GM18858 (cell line): ENCODE measurements around the gene CMTM6.
A peak's percentile ranks its signal among the peaks of the same experiment; 100 is the strongest.
"Not testable (repeated sequence)": the region's sequence is repeated elsewhere in the genome, so short reads cannot be mapped to it uniquely, and the experiment has no call there.

Source experiments
- ATAC-seq: cut with Tn5 transposase; IDR thresholded peaks from one replicate; pipeline ENCODE4 v1.9.1; 2021; ENCODE audit not compliant: unreplicated experiment

CMTM6 gene

DNA sequence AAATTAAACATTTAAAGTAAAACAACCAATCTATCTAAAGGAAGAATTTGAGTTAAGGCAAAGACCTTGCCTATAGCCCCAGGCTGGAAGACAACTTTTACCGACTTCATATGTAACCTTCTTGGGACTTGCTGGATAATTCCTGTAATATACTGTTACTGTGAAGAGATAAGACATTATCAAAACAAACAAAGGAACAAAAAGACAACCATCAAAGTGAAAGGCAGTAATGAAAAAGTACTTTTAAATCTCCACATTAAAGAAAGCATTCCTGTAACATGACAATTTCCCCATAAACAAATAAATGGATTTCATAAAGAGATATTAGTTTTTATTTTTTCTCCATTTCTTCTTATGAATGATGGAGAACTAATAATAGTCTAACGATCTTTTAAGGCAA is 2.4 kb downstream of the CMTM6 start:
- ATAC-seq = no peak

GRCh38 chr3:32499585-32499984 is 3.1 kb downstream of the CMTM6 start:
- no peak for ATAC-seq

GRCh38 chr3:32498992-32499391 is 3.7 kb downstream of the CMTM6 start:
- ATAC-seq = no peak

- ATAC-seq = no peak
These were observed 4.4 kb downstream of the CMTM6 start for GRCh38 chr3:32498252-32498651.

- no peak for ATAC-seq
These were observed 7.0 kb downstream of the CMTM6 start for GRCh38 chr3:32495609-32496008.

DNA sequence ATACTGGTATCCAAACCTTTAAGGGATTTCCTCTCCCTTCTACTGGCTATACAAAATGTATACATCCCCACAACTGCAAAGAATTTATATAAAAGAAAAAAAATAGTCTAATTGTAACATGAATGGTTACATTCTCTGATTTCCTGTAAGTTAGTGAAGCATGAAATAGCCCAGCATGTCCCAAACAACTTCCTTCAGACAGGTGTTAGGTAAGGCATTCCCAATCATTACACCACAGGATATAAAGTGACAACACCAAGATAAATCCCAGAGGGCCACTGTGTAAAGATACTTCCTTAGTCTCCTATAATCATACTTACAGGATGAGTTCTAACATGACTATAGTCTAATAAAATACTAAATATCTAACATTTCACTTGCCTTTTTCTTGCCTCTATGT is 7.6 kb downstream of the CMTM6 start:
- no peak for ATAC-seq

DNA sequence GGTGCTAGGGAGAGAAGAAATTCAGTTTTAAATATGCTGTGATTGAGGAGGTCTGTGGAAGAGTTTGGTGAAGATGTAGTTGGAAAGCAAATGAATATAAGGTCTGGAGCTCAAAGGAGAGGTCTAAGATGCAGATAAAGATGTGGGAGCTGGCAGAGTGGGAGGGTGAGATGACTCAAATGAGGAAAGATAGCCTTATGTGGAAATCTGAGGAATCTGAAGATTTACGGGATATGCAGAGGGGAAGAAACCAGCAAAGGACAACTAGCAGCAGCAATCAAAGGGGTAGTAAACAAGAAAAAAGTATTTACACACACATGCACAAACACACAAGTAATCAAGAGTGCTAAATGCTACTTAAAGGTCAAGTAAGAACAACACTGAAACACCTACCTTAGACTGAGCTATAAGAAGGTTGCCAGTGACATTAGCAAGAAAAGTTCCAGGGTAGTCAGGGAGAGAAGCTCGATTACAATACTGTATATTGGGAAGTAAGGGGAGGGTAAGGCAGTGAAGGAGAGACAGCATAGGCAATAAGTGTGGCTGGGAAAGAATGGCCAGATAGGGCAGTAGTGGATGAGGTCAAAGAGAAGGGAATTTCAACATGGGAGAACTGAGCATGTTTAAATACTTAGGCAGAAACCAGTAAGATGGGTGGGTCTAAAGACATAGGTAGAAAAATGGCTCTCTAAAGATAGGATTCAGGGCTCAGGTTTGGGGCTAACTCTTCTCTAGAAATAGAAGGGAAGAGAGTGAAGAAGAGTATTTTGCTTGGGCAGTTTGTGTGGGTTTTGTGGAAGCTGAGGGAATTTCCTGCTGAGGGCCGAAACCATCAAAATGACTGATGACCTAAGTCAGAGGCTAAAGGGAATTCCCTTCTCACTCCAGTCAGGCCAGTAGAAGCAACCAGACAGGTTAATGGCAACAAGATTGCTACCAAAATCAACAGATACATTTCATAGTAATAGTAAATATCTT is 8.9 kb downstream of the CMTM6 start:
- ATAC-seq = peak; percentile 69

- ATAC-seq = no peak
These were observed 9.8 kb downstream of the CMTM6 start for GRCh38 chr3:32492684-32493436.

GRCh38 chr3:32488474-32489008 is 14.1 kb downstream of the CMTM6 start:
- ATAC-seq = no peak

DNA sequence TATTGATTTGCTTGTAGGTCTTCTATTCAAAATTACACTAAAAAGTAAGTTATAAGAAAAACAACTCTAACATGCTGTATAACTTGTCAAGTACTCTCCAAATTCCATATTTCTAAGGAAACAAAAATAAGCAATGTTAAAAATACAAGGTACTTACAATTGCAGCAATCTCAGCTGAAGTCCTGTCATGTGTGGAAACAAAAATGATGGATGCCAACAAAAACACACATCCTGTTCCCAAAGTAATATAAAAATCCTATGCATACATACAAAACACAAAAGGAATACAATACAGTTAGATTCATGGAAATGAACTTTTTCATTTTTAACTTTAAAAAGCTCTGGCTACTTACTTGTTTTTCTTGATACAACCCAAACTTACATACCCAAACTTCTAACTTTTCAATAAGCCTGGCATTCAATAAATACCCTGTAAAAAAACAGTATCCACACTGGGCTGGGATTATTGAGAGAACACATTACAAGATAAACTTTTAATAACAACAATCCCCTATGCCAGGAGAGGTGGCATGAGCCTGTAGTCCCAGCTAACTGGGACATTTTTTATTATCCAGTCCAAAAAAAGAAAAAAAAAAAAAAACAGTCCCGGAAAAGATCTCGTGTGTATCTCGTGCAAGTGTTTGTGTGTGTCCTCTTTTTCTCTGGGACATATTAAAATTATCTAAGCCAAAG is 14.7 kb downstream of the CMTM6 start:
- ATAC-seq = no peak

DNA sequence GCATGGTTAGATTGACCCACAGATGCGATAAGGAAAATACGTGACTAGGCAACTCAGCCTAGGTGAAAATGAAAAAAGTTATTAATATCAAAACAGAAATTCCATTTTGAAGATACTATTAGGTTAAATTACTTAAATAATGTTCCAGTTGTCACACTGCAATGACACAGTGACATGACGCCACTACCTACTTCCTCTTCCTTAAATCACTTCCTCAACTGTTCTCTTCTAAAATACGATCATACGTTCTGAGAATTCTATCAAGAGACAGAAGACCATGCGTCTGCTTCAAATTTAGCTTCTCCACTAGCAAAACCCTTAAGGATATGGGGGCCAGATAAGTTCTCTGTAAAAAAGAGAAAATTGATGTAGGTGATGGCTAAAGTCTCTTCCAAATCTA is 18.2 kb downstream of the CMTM6 start:
- ATAC-seq = no peak

DNA sequence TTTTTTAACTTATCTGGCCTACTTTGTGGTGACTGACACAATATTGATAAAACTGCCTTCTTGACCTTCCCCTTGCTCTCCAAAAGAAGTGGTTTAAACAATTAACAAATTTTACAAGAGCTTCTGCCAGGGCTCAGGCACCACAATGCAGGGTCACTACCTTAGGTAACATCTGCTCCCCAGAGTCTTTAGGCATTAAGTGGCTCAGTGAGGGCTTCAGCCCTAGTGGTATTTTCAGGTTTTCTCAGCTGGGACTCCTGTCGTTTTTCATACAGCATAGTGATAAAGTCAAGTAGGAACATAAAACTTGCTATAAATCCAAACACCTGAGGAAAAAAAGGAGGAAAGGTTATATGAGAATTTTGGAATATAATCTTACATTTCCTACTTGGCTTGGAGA is 18.9 kb downstream of the CMTM6 start:
- no peak for ATAC-seq

DNA sequence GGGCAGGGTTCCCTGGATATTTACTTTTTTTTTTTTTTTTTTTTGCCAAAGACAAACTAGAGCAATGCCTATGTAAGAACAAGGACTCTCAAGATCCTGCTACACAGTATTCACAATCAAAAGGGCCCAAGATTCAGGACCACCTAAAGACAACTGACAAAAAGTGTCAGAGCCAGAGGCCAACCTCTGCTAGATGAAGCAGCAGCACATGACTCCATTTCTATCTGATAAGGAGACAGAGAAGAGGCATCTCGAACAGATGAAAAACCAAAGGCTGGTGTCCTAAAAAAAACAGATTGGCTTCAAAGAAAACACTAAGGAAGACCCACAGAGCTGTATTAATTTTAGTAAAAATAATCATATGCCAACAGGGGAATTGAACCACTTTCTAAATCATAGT is 20.0 kb downstream of the CMTM6 start:
- ATAC-seq = no peak

DNA sequence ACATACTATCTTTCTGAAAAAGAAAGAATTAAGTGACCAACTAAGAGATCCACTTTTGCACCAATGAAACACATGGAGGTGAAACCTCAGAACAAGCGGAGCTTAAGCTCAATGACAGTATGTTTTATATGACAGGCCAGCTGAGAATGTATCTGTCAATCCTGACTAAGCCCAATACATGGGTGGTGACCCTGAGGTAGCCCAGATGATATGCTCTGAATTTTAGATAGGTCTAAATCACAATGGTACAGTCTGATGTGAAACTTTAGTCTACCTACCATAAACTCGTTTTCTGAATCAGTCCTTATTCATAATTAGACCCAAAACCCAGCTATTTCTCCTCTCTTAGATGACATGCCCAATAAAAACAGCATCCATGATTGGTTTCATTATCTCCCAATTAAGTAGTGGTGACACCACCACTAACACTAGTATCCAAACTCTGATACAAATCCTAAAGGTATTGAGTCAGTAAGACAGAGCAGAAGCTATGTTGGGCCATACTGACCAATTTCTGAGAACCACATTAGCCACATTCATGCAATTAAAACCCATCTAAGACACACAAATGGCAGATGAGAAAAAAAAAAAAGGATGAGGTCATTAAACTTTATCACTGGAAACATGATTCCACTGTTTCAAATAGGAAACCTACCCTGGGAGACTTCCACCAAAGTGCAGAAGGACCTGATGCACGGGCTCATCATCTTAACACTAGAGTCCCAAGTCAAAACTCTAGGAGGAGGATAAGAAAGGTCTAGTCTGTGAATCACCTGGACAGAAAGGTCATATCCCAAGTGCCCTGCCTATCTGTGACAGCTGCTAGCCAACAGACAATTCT is 20.6 kb downstream of the CMTM6 start:
- no peak for ATAC-seq

- ATAC-seq = no peak
These were observed 22.0 kb downstream of the CMTM6 start for GRCh38 chr3:32480604-32481003.

DNA sequence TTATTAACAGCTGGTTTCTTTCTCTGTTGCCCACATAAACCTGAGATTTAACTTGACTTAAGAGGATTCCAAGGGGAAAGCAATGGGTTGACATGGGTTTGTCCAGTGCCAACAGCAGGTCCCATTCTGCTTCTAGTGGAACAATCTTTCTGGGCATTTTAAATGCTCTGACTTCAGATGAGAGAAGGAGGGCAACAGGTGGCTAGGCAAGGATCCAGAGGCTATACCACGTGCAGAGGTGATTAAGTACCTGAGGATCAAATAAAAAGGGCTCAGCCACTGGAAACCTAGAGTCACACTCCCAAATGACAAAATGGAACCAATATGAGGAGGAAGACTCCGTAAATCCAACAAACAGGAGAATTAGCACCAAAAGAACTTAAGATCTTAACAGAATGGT is 28.5 kb downstream of the CMTM6 start:
- no peak for ATAC-seq

GRCh38 chr3:32472151-32472550 is 30.5 kb downstream of the CMTM6 start:
- ATAC-seq = not testable (repeated sequence)

- ATAC-seq = no peak
These were observed 31.4 kb downstream of the CMTM6 start for GRCh38 chr3:32471246-32471645.

DNA sequence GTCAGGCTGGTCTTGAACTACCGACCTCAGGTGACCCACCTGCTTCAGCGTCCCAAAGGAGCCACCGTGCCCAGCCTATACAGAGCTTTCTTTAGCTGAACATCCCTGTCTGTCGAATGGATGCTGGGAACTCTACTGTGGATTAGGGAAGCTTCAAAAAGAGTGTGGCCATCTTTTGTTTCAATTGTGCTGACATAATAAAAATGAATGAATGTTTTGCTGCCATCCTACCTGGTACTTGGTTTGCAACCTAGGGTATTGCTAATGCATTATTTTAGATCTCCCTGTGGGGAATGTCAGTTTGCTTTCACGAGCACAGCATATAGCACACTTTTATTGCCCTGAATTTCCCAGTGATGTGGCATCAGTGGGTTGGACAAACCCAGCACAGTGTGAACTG is 32.3 kb downstream of the CMTM6 start:
- ATAC-seq = no peak

GRCh38 chr3:32469151-32469874 is 33.3 kb downstream of the CMTM6 start:
- peak; percentile 24 for ATAC-seq
